ENCODE data around the gene FARP2.
A peak's percentile ranks its signal among the peaks of the same experiment; 100 is the strongest.
"Not testable (repeated sequence)": the region's sequence is repeated elsewhere in the genome, so short reads cannot be mapped to it uniquely, and the experiment has no call there.

Gene FARP2

DNA sequence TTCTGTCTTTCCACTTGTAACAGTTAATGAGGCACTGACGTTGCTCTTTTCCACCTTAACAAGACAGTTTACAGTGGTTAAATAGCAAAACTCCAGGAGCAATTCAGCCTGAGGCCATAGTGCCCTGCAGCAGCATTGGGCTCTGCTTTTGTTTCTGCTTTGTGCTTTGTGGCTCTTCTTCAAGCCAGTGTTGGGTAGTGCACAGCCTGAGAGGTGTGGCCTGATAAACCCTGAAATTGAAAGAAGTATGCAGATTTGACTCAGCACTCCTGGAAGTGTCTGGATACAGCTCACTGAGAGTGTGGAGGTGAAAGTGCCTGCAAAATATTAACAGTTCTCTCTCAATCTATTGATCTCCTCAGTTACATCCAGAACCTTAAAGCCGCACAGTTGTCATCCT is 89.3 kb downstream of the FARP2 start:
- no peak overlapping the region for H3K4me3 ChIP-seq (ENCODE audit: low read depth, low read length)
- CTCF ChIA-PET: no interaction called here
- TF ChIP-seq, protein P1, sequence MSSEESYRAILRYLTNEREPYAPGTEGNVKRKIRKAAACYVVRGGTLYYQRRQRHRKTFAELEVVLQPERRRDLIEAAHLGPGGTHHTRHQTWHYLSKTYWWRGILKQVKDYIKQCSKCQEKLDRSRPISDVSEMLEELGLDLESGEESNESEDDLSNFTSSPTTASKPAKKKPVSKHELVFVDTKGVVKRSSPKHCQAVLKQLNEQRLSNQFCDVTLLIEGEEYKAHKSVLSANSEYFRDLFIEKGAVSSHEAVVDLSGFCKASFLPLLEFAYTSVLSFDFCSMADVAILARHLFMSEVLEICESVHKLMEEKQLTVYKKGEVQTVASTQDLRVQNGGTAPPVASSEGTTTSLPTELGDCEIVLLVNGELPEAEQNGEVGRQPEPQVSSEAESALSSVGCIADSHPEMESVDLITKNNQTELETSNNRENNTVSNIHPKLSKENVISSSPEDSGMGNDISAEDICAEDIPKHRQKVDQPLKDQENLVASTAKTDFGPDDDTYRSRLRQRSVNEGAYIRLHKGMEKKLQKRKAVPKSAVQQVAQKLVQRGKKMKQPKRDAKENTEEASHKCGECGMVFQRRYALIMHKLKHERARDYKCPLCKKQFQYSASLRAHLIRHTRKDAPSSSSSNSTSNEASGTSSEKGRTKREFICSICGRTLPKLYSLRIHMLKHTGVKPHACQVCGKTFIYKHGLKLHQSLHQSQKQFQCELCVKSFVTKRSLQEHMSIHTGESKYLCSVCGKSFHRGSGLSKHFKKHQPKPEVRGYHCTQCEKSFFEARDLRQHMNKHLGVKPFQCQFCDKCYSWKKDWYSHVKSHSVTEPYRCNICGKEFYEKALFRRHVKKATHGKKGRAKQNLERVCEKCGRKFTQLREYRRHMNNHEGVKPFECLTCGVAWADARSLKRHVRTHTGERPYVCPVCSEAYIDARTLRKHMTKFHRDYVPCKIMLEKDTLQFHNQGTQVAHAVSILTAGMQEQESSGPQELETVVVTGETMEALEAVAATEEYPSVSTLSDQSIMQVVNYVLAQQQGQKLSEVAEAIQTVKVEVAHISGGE (tag by site-specific recombination; conservative IDR thresholded peaks at IDR 0.05; ENCODE audit: low read depth): no peak
- TF ChIP-seq IKZF3 (tag by site-specific recombination; IDR thresholded peaks at IDR 0.05): no peak
- TF ChIP-seq, protein P2, sequence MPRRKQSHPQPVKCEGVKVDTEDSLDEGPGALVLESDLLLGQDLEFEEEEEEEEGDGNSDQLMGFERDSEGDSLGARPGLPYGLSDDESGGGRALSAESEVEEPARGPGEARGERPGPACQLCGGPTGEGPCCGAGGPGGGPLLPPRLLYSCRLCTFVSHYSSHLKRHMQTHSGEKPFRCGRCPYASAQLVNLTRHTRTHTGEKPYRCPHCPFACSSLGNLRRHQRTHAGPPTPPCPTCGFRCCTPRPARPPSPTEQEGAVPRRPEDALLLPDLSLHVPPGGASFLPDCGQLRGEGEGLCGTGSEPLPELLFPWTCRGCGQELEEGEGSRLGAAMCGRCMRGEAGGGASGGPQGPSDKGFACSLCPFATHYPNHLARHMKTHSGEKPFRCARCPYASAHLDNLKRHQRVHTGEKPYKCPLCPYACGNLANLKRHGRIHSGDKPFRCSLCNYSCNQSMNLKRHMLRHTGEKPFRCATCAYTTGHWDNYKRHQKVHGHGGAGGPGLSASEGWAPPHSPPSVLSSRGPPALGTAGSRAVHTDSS (tag by site-specific recombination; IDR thresholded peaks at IDR 0.05): no peak
- TF ChIP-seq, protein P3, sequence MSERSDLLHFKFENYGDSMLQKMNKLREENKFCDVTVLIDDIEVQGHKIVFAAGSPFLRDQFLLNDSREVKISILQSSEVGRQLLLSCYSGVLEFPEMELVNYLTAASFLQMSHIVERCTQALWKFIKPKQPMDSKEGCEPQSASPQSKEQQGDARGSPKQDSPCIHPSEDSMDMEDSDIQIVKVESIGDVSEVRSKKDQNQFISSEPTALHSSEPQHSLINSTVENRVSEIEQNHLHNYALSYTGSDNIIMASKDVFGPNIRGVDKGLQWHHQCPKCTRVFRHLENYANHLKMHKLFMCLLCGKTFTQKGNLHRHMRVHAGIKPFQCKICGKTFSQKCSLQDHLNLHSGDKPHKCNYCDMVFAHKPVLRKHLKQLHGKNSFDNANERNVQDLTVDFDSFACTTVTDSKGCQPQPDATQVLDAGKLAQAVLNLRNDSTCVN (tag by site-specific recombination; optimal IDR thresholded peaks at IDR 0.05): no peak
- no peak for TF ChIP-seq ZNF473 (tag by site-specific recombination; IDR thresholded peaks at IDR 0.05)
- TF ChIP-seq ZNF211 (tag by site-specific recombination; IDR thresholded peaks at IDR 0.05; ENCODE audit: low read depth): no peak
- TF ChIP-seq ZNF155 (tag by site-specific recombination; IDR thresholded peaks at IDR 0.05): no peak
- TF ChIP-seq, protein P4, sequence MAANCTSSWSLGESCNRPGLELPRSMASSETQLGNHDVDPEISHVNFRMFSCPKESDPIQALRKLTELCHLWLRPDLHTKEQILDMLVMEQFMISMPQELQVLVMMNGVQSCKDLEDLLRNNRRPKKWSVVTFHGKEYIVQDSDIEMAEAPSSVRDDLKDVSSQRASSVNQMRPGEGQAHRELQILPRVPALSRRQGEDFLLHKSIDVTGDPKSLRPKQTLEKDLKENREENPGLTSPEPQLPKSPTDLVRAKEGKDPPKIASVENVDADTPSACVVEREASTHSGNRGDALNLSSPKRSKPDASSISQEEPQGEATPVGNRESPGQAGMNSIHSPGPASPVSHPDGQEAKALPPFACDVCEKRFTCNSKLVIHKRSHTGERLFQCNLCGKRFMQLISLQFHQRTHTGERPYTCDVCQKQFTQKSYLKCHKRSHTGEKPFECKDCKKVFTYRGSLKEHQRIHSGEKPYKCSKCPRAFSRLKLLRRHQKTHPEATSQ (tag by site-specific recombination; IDR thresholded peaks at IDR 0.05): no peak
- no peak for TF ChIP-seq SCRT1 (tag by site-specific recombination; IDR thresholded peaks at IDR 0.05; ENCODE audit: borderline replicate concordance)
- TF ChIP-seq ZNF274 (IDR thresholded peaks at IDR 0.05; ENCODE audit: low read length): no peak
- TF ChIP-seq ZNF274 (tag by site-specific recombination; IDR thresholded peaks at IDR 0.05; ENCODE audit: borderline replicate concordance): no peak
- TF ChIP-seq ZNF169 (tag by site-specific recombination; IDR thresholded peaks at IDR 0.05): no peak
- no peak for TF ChIP-seq ZFHX2 (tag by site-specific recombination; conservative IDR thresholded peaks at IDR 0.05)
- peaks cover 5 to 83% of the 10 kb centered on the region in 2 experiments; a peak in 2 of 3 replicates for H3K36me3 ChIP-seq (ENCODE audit: control insufficient read depth in 2 of 2, insufficient read depth in 1 of 2, low read length in 2 of 2)
- POLR2A ChIA-PET: no interaction called here
- H3K4me1 ChIP-seq (ENCODE audit: control insufficient read depth, insufficient read depth, low read length): peaks cover 7% of the 10 kb centered on the region
- H3K27ac ChIP-seq (ENCODE audit: extremely low read depth, low read depth, low read length): no peak overlapping the region
- no peaks in the 10 kb centered on the region for H3K9me3 ChIP-seq (ENCODE audit: control insufficient read depth, insufficient read depth, low read depth, low read length)

DNA sequence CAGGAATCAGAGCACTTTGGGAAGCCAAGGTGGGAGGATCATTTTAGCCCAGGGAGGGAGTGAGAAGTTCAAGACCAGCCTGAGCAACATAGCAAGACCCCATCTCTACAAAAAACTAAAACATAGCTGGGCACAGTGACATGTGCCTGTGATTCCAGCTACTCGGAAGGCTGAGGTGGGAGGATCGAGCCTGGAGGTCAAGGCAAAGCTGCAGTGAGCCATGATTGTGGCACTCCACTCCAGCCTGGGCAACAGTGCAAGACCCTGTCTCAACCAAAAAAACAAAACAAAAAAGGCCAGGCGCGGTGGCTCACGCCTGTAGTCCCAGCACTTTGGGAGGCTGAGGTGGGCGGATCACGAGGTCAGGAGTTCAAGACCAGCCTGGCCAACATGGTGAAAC is 94.0 kb downstream of the FARP2 start:
- H3K27ac ChIP-seq (ENCODE audit: extremely low read depth, low read depth, low read length); POLR2A ChIA-PET; CTCF ChIA-PET; H3K4me3 ChIP-seq (ENCODE audit: low read depth, low read length); H3K4me1 ChIP-seq (ENCODE audit: control insufficient read depth, insufficient read depth, low read length); H3K9me3 ChIP-seq (ENCODE audit: control insufficient read depth, insufficient read depth, low read depth, low read length): not testable (repeated sequence)
- peaks cover 5 to 38% of the 10 kb centered on the region in 2 experiments; a peak in 2 of 3 replicates for H3K36me3 ChIP-seq (ENCODE audit: control insufficient read depth in 2 of 2, insufficient read depth in 1 of 2, low read length in 2 of 2)
- TF ChIP-seq ZNF121 (tag by site-specific recombination; IDR thresholded peaks at IDR 0.05): peak; percentile 73

All from HEK293 (cell line).